Measurements from ENCODE around the gene SMIM34. TPM values are rescaled to one million over a fixed set of nuclear protein-coding genes. Genes with fewer than 3 reads are reported as not detected.

SMIM34 gene
- total and polyA plus RNA-seq, 2 of the 4 experiments (the other 2 are of a cell fraction), result not detected

DNA sequence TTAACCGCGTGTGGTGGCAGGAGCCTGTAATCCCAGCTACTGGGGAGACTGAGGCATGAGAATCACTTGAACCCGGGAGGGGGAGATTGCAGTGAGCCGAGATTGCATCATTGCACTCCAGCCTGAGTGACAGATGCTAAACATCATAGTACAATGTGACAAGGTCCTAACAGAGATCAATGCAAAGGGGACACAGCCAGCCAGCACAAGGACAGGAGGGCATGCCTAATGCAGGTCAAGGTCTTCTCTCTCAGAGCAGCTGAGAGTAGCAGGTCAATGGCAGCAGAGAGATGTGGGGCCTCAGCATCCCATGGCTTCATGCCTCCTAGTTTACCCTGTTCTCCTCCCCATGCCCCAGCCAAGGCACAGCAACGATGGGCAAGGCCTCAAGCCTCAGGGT lies 51.4 kb downstream of the SMIM34 start:
- in situ Hi-C loops (cut with MboI; ENCODE audit: low sequenced_read_pairs), result no loop called here
- no TSS peak for BruUV-seq (replicated peaks)
- ATAC-seq (ENCODE audit: low read depth), result no peak
- Histone ChIP-seq H2AFZ (replicated peaks; ENCODE audit: low read length, poor library complexity) (no peak overlapping the region), H3K9me1 (ENCODE audit: insufficient read depth, low read length) (no peaks in the 10 kb centered on the region; the same call in 1 of the 2 replicates), H3K14ac (replicated peaks; ENCODE audit: low read depth, low read length) (no peak overlapping the region), H3K27ac (ENCODE audit: insufficient read depth, low read length) (no peak overlapping the region), H2AK9ac (replicated peaks; ENCODE audit: low read depth, low read length, poor library complexity) (no peak overlapping the region), H2BK15ac (ENCODE audit: low read depth, low read length) (no peak overlapping the region), H4K20me1 (ENCODE audit: insufficient read depth, low read length) (no peaks in the 10 kb centered on the region), H2BK5ac (ENCODE audit: low read depth, low read length, poor library complexity, severe bottlenecking) (no peak overlapping the region), H4K8ac (ENCODE audit: low read depth in 2 of 2, low read length in 2 of 2) (no peak overlapping the region), H3K36me3 (ENCODE audit: control insufficient read depth, insufficient read depth, low read length) (no peaks in the 10 kb centered on the region), H3K9me3 (ENCODE audit: control insufficient read depth, insufficient read depth, low read length) (no peaks in the 10 kb centered on the region), H3K18ac (ENCODE audit: low read depth, low read length) (no peak overlapping the region), H4K5ac (ENCODE audit: low read depth, low read length) (no peak overlapping the region), H2AK5ac (ENCODE audit: low read depth, low read length) (no peak overlapping the region), H3K9ac (ENCODE audit: low read depth, low read length) (no peak overlapping the region), H3K79me1 (ENCODE audit: low read depth in 1 of 2, low read length in 2 of 2) (no peaks in the 10 kb centered on the region), H3K4me1 (ENCODE audit: control insufficient read depth, insufficient read depth, low read length) (no peaks in the 10 kb centered on the region), H4K91ac (ENCODE audit: insufficient read depth, low read depth, low read length) (no peak overlapping the region), H2BK120ac (ENCODE audit: low read depth, low read length) (no peak overlapping the region), H2BK20ac (ENCODE audit: low read depth, low read length) (no peak overlapping the region), H3K23ac (ENCODE audit: low read depth, low read length) (no peak overlapping the region), H3K4ac (ENCODE audit: low read depth, low read length) (no peak overlapping the region), H3K4me3 (ENCODE audit: insufficient read depth, low read depth, low read length) (no peak overlapping the region), H3K27me3 (ENCODE audit: control insufficient read depth, insufficient read depth, low read length) (peaks cover 15% of the 10 kb centered on the region), H3K4me2 (ENCODE audit: low read depth, low read length) (no peak overlapping the region), H3K56ac (ENCODE audit: extremely low read depth, insufficient read depth, low read length) (no peak overlapping the region)
- no peak for DNase-seq
- ChIA-PET CTCF (no interaction called here), POLR2A (ENCODE audit: unreplicated experiment) (no interaction called here)
- dilution Hi-C loops (cut with HindIII; ENCODE audit: low sequenced_read_pairs, unreplicated experiment), result no loop called here
- no peak for TF ChIP-seq CHD1 (IDR thresholded peaks at IDR 0.05; ENCODE audit: low read depth, low read length)
- no peak for TF ChIP-seq FOS (IDR thresholded peaks at IDR 0.05; ENCODE audit: low read depth, low read length)
- TF ChIP-seq SMC3 (IDR thresholded peaks at IDR 0.05; ENCODE audit: low read depth, low read length), result no peak
- no peak for TF ChIP-seq ELK1 (IDR thresholded peaks at IDR 0.05; ENCODE audit: borderline replicate concordance, low read depth, low read length)
- no peak for TF ChIP-seq RAD21 (IDR thresholded peaks at IDR 0.05; ENCODE audit: low read length)
- no peak for TF ChIP-seq BHLHE40 (IDR thresholded peaks at IDR 0.05; ENCODE audit: low read depth, low read length)
- TF ChIP-seq MXI1 (IDR thresholded peaks at IDR 0.05; ENCODE audit: borderline replicate concordance, low read depth, low read length), result no peak
- no peak for TF ChIP-seq NFE2L2 (IDR thresholded peaks at IDR 0.05; ENCODE audit: low read depth, low read length)
- no peak for TF ChIP-seq POLR2A (IDR thresholded peaks at IDR 0.05; ENCODE audit: low read depth, low read length)
- no peak for TF ChIP-seq CEBPB (IDR thresholded peaks at IDR 0.05; ENCODE audit: low read depth, low read length)
- no peak for TF ChIP-seq RCOR1 (IDR thresholded peaks at IDR 0.05; ENCODE audit: insufficient replicate concordance, low read length)
- no peak for TF ChIP-seq MAFK (IDR thresholded peaks at IDR 0.05; ENCODE audit: low read depth, low read length)
- no peak for TF ChIP-seq USF2 (IDR thresholded peaks at IDR 0.05; ENCODE audit: low read depth, low read length)
- TF ChIP-seq MAZ (IDR thresholded peaks at IDR 0.05; ENCODE audit: borderline replicate concordance, low read depth, low read length), result no peak
- intact Hi-C loops (cut with micrococcal nuclease), result no loop called here
- 88% methylated on average over 3 of the region's 5 CpGs; no CpG with 5 or more reads in 1 of the 2 experiments for WGBS, 2 experiments (ENCODE audit: extremely low coverage in 2 of 2, insufficient read length in 1 of 2)
